WERI-Rb-1 (cell line): Measurements from ENCODE around the gene TMEM232.
A peak's percentile ranks its signal among the peaks of the same experiment; 100 is the strongest.

Experiments used
- DNase-seq: peaks from one replicate; pipeline ENCODE4 v3.0.0-alpha.2; 2020
- H3K27ac ChIP-seq: fragments of 250-450 bp; sonication (Bioruptor Pico); 2 replicates; pipeline ENCODE4 v1.5.1; 2020; ENCODE audit warnings: mild to moderate bottlenecking, moderate library complexity
- H3K27me3 ChIP-seq: fragments of 250-450 bp; sonication (Bioruptor Pico); 2 replicates; pipeline ENCODE4 v1.5.1; 2021; ENCODE audit warnings: mild to moderate bottlenecking, low read depth, moderate library complexity; ENCODE audit not compliant: insufficient read depth, severe bottlenecking
- H3K36me3 ChIP-seq: fragments of 250-450 bp; sonication (Bioruptor Pico); 2 replicates; pipeline ENCODE4 v1.5.1; 2020; ENCODE audit warnings: mild to moderate bottlenecking, moderate library complexity
- H3K4me3 ChIP-seq: 2 replicates; pipeline ENCODE4 v1.5.1; 2011; ENCODE audit warnings: low read depth, mild to moderate bottlenecking, control low read depth, low read length
- H3K9me3 ChIP-seq: fragments of 250-450 bp; sonication (Bioruptor Pico); 2 replicates; pipeline ENCODE4 v1.5.1; 2021; ENCODE audit warnings: mild to moderate bottlenecking, moderate library complexity; ENCODE audit not compliant: severe bottlenecking
- TF ChIP-seq, protein P1 (sequence below): IDR thresholded peaks from 2 replicates; pipeline ENCODE4 v1.5.1; 2011; ENCODE audit warnings: low read depth, mild to moderate bottlenecking, control low read depth, inconsistent platforms, low read length

Gene TMEM232

DNA sequence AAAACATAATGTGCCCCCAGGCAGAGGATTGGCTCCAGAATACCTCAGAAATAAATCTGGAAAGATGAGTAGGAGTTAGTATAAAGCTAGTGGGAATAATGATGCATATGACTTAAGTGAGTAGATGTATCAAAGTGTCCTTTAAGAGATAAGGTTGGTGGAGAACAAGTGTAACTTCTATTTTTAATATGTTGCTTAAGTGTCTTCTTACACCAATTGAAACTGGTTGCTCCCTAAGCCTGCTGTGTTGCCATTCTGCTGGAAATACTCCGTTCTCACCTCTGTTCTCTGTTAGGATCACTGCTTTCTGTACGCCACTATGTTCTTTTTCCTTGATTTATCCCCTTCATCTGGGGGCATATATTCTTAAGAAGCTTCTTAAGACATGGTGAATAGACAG lies 286.4 kb downstream of the TMEM232 start:
- no peaks in the 10 kb centered on the region for H3K36me3 ChIP-seq
- H3K27me3 ChIP-seq = no peaks in the 10 kb centered on the region
- TF ChIP-seq, protein P1, sequence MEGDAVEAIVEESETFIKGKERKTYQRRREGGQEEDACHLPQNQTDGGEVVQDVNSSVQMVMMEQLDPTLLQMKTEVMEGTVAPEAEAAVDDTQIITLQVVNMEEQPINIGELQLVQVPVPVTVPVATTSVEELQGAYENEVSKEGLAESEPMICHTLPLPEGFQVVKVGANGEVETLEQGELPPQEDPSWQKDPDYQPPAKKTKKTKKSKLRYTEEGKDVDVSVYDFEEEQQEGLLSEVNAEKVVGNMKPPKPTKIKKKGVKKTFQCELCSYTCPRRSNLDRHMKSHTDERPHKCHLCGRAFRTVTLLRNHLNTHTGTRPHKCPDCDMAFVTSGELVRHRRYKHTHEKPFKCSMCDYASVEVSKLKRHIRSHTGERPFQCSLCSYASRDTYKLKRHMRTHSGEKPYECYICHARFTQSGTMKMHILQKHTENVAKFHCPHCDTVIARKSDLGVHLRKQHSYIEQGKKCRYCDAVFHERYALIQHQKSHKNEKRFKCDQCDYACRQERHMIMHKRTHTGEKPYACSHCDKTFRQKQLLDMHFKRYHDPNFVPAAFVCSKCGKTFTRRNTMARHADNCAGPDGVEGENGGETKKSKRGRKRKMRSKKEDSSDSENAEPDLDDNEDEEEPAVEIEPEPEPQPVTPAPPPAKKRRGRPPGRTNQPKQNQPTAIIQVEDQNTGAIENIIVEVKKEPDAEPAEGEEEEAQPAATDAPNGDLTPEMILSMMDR = no peak
- H3K27ac ChIP-seq = no peak overlapping the region
- H3K9me3 ChIP-seq = no peaks in the 10 kb centered on the region
- no peak for DNase-seq
- H3K4me3 ChIP-seq = no peak overlapping the region

- Histone ChIP-seq H3K36me3 (no peaks in the 10 kb centered on the region), H3K4me3 (no peak overlapping the region), H3K27ac (no peak overlapping the region), H3K27me3 (no peaks in the 10 kb centered on the region), H3K9me3 (no peaks in the 10 kb centered on the region)
- TF ChIP-seq, protein P1 = no peak
- no peak for DNase-seq
These were observed 287.2 kb downstream of the TMEM232 start for GRCh38 chr5:110439296-110439695.

- H3K27me3 ChIP-seq = no peaks in the 10 kb centered on the region
- DNase-seq = no peak
- TF ChIP-seq, protein P1 = no peak
- no peaks in the 10 kb centered on the region for H3K36me3 ChIP-seq
- peaks cover 5% of the 10 kb centered on the region for H3K9me3 ChIP-seq
- no peak overlapping the region for H3K27ac ChIP-seq
- no peak overlapping the region for H3K4me3 ChIP-seq
These were observed 291.3 kb downstream of the TMEM232 start for GRCh38 chr5:110435207-110435606.

- Histone ChIP-seq H3K27ac (no peak overlapping the region), H3K4me3 (no peak overlapping the region), H3K9me3 (peaks cover 5% of the 10 kb centered on the region), H3K36me3 (no peaks in the 10 kb centered on the region), H3K27me3 (no peaks in the 10 kb centered on the region)
- no peak for DNase-seq
- TF ChIP-seq, protein P1 = no peak
These were observed 294.9 kb downstream of the TMEM232 start for GRCh38 chr5:110431603-110432002.

DNA sequence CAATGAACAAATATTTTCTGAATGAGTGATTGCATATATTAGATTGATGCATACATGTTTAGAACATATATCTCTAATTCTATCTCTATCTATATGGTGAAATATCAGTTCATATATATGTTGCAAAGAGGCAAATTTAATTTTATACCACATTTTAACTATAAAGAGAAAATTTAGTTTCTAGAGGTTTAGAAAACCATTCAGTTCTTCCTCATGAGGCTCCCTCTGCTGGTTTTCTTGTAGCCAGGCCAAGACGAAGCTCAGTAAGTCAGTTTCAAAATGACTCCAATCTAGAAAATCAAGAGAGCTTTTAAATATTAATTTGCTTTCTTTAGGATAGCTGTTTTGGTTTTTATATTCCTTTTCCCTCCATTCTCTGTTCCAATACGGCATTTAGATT lies 312.1 kb downstream of the TMEM232 start:
- no peak for DNase-seq

DNA sequence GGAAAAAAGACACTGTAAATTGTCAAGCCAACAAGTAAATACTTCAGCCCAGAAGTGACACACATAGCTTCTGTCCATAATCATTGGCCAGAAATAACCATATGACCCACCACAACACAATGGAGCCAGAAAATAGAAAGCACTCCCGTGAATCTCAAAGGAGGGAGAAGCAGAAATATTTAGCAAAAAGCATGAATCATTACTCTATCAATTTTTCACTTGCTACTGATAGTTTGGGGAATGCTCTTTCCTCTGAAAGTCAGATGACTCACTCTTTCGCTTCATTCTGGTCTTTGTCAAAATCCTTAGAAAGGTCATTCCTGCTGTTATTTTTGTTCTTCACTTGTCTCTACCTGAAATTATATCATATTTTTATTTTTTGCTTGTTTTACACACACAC lies 312.6 kb downstream of the TMEM232 start:
- no peak overlapping the region for H3K27ac ChIP-seq
- H3K27me3 ChIP-seq = no peaks in the 10 kb centered on the region
- H3K4me3 ChIP-seq = no peak overlapping the region
- no peaks in the 10 kb centered on the region for H3K9me3 ChIP-seq
- no peaks in the 10 kb centered on the region for H3K36me3 ChIP-seq
- TF ChIP-seq, protein P1 = no peak
- DNase-seq = no peak

More for the DNA sequence above, 312.1 kb downstream of the TMEM232 start:
- Histone ChIP-seq H3K36me3 (no peaks in the 10 kb centered on the region), H3K9me3 (no peaks in the 10 kb centered on the region), H3K4me3 (no peak overlapping the region), H3K27ac (no peak overlapping the region), H3K27me3 (no peaks in the 10 kb centered on the region)
- TF ChIP-seq, protein P1 = 0 out of 2 replicates have a peak, but pooled peaks have one; percentile 10
